HG03066 (cell line): ENCODE results near the gene PRSS57.
"Not testable (repeated sequence)": the region's sequence is repeated elsewhere in the genome, so short reads cannot be mapped to it uniquely, and the experiment has no call there.

Experiments used
- ATAC-seq: cut with Tn5 transposase; IDR thresholded peaks from one replicate; pipeline ENCODE4 v1.9.1; 2021; ENCODE audit warnings: low read depth; ENCODE audit not compliant: unreplicated experiment

PRSS57 gene

GRCh38 chr19:698529-698928 is 3.3 kb upstream of the PRSS57 start:
- not testable (repeated sequence) for ATAC-seq

- ATAC-seq = no peak
These were observed 536 bp downstream of the PRSS57 start for GRCh38 chr19:694481-695351.

- ATAC-seq = no peak
These were observed 5.0 kb downstream of the PRSS57 start for GRCh38 chr19:690203-690602.

- no peak for ATAC-seq
These were observed 6.3 kb downstream of the PRSS57 start for GRCh38 chr19:688992-689391.

- ATAC-seq = no peak
These were observed 7.0 kb downstream of the PRSS57 start for GRCh38 chr19:688214-688613.

GRCh38 chr19:687569-688166 is 7.6 kb downstream of the PRSS57 start:
- ATAC-seq = no peak

- ATAC-seq = no peak
These were observed 8.5 kb downstream of the PRSS57 start for GRCh38 chr19:686589-687297.

GRCh38 chr19:685454-685931 is 9.8 kb downstream of the PRSS57 start:
- ATAC-seq = no peak

GRCh38 chr19:682678-683320 is 12.5 kb downstream of the PRSS57 start:
- ATAC-seq = no peak

- peak; percentile 45 for ATAC-seq
These were observed 13.9 kb downstream of the PRSS57 start for GRCh38 chr19:681029-682019.

- ATAC-seq = peak; percentile 57
These were observed 14.8 kb downstream of the PRSS57 start for GRCh38 chr19:680287-681028.

- peak; percentile 15 for ATAC-seq
These were observed 15.6 kb downstream of the PRSS57 start for GRCh38 chr19:679418-680286.

- no peak for ATAC-seq
These were observed 16.4 kb downstream of the PRSS57 start for GRCh38 chr19:678791-679388.

GRCh38 chr19:677601-678436 is 17.4 kb downstream of the PRSS57 start:
- no peak for ATAC-seq

- ATAC-seq = no peak
These were observed 18.1 kb downstream of the PRSS57 start for GRCh38 chr19:677201-677600.

GRCh38 chr19:676339-677105 is 18.7 kb downstream of the PRSS57 start, which contains the start of gene FSTL3:
Gene FSTL3, plus strand, starts transcription at chr19:676392. Its CDS starts 32 bp downstream, at chr19:676424.
- ATAC-seq = no peak
